CD4-positive, alpha-beta T cell treated with Interleukin-10 for 1 hour (primary cell): ENCODE results near the gene CACNB2.
"Not testable (repeated sequence)": the region's sequence is repeated elsewhere in the genome, so short reads cannot be mapped to it uniquely, and the experiment has no call there.

Experiments used
- DNase-seq: peaks from one replicate; pipeline ENCODE4 v3.0.0-alpha.2; 2020

Gene CACNB2

GRCh38 chr10:18409599-18410397 is 269.6 kb downstream of the CACNB2 start:
- no peak for DNase-seq

DNA sequence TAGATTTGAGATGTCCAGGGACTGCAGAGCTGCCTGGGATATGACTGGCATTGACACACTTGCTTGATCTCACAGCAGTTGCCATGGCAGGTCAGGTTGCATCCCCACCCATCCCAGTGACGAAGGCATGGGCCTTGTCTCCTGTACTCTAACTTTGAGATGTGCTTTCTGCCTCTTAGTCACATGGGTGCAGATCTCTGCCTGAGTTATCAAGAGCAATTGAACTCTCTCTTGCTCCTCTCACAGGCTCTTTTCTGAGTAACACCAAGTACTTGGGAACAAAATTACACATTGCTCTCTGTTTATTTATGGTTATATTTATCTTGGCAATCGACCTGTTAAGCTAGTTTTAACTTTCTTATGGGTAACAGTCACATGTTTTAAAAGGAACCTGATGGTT is 273.8 kb downstream of the CACNB2 start:
- no peak for DNase-seq

DNA sequence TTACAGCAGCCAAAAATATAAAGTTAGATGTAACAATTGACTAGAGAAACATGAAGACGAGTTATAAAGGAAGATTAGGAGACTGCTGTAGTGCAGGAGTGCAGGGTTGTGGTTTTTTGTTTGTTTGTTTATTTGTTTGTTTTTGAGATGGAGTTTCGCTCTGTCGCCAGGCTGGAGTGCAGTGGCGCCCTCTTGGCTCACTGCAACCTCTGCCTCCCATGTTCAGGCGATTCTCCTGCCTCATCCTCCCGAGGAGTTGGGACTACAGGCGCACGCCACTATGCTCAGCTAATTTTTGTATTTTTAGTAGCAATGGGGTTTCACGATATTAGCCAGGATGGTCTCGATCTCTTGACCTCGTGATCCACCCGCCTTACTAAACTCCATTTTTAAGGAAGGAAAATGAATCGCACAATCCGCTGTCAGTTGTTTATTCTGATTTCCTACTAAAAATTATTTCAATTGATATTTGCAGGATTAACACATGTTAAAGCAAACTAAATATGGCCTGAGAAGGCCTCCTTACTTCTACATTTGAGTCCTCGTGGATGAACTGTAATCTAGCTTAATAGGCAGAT is 277.8 kb downstream of the CACNB2 start:
- DNase-seq: no peak

GRCh38 chr10:18418541-18419215 is 278.5 kb downstream of the CACNB2 start:
- DNase-seq: no peak

- DNase-seq: no peak
These were observed 279.7 kb downstream of the CACNB2 start for GRCh38 chr10:18419945-18420344.

DNA sequence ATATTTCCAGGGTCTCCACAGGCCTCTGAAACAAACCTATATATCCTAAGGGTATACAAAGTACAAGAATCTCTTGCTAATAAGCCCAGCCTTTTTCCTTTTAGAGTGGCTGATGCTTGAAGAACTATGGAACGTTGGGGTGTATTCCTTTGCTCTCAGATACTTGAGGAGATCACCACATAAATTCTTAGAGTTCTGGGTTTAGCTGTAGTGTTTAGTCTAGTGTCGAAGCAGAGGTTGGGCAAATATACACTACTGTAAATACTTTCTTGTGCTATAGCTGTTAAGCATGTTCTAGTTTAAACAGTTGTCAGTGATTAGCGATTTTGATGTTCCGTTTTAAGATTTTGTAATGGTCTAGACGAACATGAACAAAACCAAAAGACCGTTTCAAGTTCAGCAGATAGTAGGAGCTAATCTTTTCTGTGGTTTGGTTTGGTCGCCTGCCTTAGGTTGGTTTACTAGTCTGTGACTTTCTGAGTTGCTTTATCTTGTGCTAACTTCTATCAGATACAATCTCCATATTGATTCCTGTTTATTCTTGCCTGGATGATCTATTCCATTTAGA is 281.6 kb downstream of the CACNB2 start:
- DNase-seq: no peak

DNA sequence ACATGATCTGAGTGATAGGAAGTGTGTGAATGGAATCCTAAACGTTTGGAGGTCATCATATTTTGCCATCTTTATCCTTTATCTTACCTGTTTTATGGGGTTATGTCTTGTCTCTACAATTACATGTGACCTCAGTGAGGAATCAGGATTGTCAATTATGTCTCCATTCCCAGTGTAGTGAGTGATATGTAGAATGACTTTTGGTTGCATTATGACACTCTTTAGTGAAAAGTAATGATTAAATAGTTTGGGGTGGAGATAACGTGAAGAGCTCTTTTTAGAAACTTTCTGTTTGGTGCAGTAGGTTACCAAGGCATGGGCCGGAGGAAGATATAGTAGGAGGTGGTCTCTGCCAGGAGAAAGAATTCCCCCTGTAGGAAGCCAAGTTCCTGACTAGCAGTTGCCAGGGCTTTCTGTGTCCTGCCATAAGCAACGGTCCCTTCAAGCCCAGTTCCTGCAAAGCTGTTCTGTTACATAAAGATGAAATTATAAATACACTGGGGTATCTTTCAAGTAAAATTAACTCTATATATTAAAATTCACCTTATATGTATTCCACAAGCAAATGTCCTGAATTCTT is 282.9 kb downstream of the CACNB2 start:
- DNase-seq: no peak

GRCh38 chr10:18424200-18424599 is 284.0 kb downstream of the CACNB2 start:
- DNase-seq: no peak

- DNase-seq: no peak
These were observed 289.1 kb downstream of the CACNB2 start for GRCh38 chr10:18429335-18429734.

DNA sequence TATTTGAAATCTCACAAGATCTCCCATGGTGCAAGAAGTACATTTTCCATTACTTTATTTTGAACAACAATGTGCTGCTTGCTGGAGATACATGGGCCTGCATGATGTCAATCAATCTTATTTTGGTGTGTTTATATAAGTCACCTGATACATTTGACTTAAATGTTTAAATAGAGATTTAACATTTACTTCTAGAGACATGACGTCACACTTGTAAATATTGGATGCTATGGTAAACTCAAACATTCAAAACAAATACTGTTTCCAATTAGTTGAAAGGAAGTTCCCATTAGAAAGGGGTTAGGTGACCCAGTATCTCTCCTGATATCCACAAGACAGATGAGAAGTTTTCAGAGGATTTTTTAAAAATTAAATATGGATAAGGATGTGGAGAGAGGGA is 296.7 kb downstream of the CACNB2 start:
- DNase-seq: no peak

DNA sequence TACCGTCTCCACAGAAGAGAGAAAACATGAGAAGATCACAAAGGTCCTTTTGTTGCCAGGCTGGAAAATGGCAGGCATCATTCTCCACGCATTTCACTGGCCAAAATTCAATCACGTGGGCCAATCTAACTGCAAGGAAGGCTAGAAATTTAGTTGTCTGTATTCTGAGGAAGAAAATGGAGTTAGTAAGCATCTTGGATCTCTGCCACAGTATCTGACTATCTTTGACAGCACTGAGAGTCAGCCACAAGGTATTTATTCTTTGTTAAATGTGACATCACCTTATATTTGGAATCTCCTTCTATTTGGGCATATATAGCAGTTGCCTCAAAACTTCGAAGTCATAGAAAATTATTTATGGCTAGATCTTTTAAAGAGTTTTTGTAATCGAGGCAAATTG is 297.3 kb downstream of the CACNB2 start:
- DNase-seq: no peak

- no peak for DNase-seq
These were observed 298.3 kb downstream of the CACNB2 start for GRCh38 chr10:18438361-18439126.

DNA sequence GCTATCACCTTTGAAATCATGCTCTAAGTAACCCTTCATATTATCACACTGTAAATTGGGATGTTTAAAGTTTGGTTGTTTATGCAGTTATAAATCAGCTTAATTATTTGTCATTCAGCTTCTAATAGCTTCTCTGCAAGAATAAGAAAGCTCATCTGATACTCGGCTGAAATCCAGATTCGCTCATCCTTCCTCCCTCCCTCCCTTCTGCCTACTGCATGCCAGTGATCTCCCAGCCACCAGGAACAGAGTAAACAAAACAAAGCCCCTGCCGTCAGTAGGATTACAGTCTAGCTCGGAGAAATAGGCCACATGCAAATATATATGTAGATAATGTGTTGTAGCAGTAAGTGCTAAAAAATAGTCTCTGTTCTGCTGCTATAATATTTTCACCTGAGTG is 299.4 kb downstream of the CACNB2 start:
- DNase-seq: no peak

GRCh38 chr10:18445635-18446034 is 305.4 kb downstream of the CACNB2 start:
- DNase-seq: not testable (repeated sequence)

DNA sequence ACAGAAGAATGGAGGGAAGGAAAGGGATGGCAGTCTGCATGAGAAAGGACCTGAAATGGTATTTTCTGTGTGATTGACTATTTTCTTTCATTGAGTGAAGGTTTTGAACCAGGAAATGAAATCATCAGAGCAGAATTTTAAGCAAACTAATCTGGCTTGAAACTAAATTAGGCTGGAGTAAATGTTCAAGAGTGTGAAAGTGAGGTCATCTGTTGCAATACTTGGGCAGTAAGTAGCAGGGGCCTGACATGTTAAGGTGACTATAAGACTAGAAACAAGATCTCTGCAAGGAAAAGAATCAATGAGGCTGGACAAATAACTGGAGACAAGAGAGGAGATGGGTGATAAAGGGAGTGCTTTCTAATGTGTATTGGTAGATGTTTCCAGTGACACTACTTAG is 306.0 kb downstream of the CACNB2 start:
- DNase-seq: no peak

- DNase-seq: no peak
These were observed 309.4 kb downstream of the CACNB2 start for GRCh38 chr10:18449611-18450026.

DNA sequence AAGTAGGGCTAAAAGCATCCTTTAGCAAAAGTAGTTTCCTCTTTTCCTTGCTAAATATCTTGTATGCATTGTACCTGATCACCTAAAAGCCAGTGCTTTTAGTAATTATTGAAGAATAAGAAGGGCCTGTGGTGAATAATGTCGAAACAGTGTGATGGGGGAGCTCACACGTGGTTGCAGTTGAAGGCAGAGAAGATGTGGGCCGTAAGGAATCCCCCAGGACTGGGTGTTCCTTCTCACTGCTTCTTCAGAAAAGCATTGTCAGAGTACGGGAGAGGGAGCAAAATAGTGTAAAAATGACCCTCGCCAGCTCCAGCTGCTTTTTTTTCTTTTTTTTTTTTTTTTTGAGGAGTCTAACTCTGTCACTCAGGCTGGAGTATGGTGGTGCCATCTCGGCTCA is 310.1 kb downstream of the CACNB2 start:
- DNase-seq: no peak

- DNase-seq: no peak
These were observed 315.1 kb downstream of the CACNB2 start for GRCh38 chr10:18455086-18455884.

DNA sequence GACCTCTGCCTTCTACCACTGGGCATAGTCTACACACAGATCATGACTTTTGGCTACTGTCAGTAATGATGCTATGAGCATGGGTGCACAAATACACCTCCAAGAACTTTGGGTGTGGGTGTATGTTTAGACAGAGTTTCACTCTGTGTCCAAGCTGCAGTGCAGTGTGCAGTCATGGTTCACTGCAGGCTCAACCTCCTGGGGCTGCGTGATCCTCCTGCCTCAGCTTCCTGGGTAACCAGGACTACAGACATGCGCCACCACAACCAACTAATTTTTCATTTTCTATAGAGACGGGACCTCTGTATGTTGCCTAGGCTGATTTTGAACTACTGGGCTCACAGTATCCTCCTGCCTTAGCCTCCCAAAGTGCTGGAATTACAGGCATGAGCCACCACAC is 316.8 kb downstream of the CACNB2 start:
- no peak for DNase-seq

DNA sequence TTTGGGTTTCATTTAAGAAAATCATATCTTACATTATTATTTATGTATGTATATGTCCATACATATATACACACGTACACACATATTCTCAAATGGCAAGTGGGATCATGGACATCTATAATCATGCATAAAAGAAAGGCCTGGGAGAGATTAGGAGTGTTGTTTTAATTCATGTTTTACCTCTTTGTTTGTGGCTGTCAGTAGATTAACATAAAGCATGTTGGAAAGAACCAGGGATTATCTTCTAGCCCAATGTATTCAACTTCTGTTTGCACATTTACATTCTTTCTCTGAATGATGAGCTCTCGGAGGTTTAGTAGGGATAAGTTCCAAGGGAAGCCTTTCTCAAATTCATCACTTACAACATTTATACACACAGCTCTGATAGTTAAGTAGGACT is 319.8 kb downstream of the CACNB2 start:
- DNase-seq: no peak

- no peak for DNase-seq
These were observed 323.5 kb downstream of the CACNB2 start for GRCh38 chr10:18463673-18464211.

DNA sequence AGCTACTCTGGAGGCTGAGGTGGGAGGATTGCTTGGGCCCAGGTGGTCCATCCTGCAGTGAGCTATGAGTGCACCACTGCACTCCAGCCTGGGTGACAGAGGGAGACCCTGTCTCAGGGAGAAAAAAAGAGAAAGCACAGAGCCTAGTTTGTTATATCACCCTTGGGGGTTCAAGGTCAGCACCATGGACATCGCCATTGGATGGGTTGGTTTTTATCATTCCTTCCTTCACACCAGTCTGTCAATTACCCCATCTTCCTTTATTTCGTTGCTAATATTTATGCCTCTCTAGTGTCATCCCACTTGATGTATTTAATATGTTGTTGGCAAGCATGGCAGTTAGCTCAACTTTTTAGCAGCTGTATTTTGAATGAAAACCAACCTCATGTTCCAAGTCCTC is 328.9 kb downstream of the CACNB2 start:
- DNase-seq: no peak
